Non-pigmented ciliary epithelial cell (primary cell): Measurements from ENCODE around the gene ARHGDIA.

Source experiments
- DNase-seq: peaks from one replicate; pipeline ENCODE4 v3.0.0-alpha.2; 2010; ENCODE audit warnings: low read depth

The ARHGDIA gene

DNA sequence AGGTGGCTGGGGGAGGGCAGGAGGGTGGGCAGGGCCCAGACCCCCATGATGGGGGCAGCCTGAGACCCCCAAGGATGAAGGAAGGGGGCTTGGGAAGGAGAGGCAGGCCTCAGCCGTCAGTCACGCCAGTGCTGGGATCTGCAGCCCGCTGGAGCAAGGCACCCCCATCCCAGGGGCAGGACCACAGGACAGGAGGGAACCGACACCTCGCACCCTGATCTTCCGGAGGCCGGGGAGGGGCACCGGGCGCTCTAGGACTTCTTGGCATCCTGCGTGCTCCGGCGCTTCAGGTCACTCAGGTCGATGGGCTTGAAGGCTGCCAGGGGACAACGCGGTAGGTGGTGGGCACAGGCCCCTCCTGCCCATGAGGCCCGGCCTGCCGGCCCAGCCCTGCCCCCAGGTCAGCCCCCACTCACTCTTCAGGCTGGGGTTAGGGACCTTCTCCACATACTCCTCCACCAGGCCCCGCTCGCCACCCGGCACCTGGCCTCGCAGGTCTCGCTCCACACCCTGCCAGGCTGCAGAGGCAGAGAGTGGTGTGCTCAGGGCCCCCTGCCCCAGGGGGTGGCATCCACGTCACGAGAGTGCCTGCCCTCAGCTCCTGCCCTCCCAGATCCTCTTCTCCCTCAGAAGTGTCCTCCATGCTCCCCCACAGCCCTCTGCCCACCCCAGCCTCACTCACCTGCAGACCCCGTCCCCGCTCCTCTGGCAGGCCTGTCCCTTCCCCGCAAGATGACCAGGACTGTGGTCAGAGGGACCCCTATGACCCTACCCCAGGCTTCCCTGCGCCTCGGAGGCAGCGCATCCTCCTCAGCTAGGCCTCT is 47.9 kb downstream of the ARHGDIA start:
- DNase-seq: no peak

DNA sequence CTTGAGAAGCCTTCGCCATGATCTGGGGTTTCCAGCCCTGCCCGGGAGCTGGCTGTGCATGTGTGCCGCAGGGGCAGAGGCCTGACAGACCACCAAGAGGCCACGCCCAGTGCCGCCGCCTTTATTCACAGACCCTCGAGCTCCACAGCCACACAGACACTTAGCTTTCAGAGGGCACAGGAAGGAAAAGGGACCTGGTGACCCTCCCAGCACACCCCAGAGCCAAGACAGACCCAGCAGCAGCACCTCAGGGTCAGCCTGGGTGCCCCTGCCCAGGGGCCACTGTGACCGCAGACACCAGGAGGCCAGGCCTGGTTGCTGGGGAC is 48.9 kb downstream of the ARHGDIA start:
- no peak for DNase-seq

GRCh38 chr17:81821603-81822311 is 49.4 kb downstream of the ARHGDIA start:
- no peak for DNase-seq

- DNase-seq: no peak
Measured at GRCh38 chr17:81821147-81821546, 50.0 kb downstream of the ARHGDIA start.

GRCh38 chr17:81819708-81820107 is 51.4 kb downstream of the ARHGDIA start:
- DNase-seq: no peak

- no peak for DNase-seq
Measured at GRCh38 chr17:81817758-81818147, 53.4 kb downstream of the ARHGDIA start.
